HepG2 (cell line): ENCODE results near the gene PSEN2. TPM values are rescaled to one million over a fixed set of nuclear protein-coding genes. Genes with fewer than 3 reads are reported as not detected.

ENCODE experiments used
- ATAC-seq: fragments of 200-7000 bp; cut with Tn5 transposase; 3 replicates; pipeline ENCODE4 v1.9.1; 2020; ENCODE audit warnings: mild to moderate bottlenecking, moderate library complexity
- BruUV-seq: library from RNA; stranded (reverse); fragments of 400-500 nt; replicated peaks from 2 replicates; lab custom pipeline; 2021; lab: Mats Ljungman, UMichigan
- CTCF ChIA-PET: fragments of 300-600 bp; formaldehyde crosslinking; extraction: SDS; loops from one replicate; lab custom pipeline; 2021; ENCODE audit warnings: low total read pairs, inconsistent platforms, low intra/inter-chr PET ratio; lab: Yijun Ruan, JAX
- POLR2A ChIA-PET: fragments of 350-600 bp; sonication (Branson Sonifier 250); formaldehyde crosslinking; loops from one replicate; lab custom pipeline; 2020; ENCODE audit warnings: antibody characterized with exemption, inconsistent platforms; lab: Yijun Ruan, JAX
- DNase-seq: peaks from one replicate; pipeline ENCODE4 v3.0.0-alpha.2; 2015; ENCODE audit warnings: low spot score
- FAIRE-seq: peaks from 3 replicates; lab custom pipeline; 2011; peaks lifted over from hg19 to GRCh38; lab: Jason Lieb, UNC
- H2AFZ ChIP-seq: one replicate; pipeline ENCODE4 v1.6.1; 2011; ENCODE audit warnings: low read length, inconsistent platforms
- H3K27ac ChIP-seq: fragments of 300-600 bp; 3 replicates; pipeline ENCODE4 v1.8.0; 2011; ENCODE audit warnings: mixed run types, mild to moderate bottlenecking, mixed read lengths, low read length, inconsistent platforms; ENCODE audit not compliant: insufficient read depth; ENCODE audit errors: extremely low read length
- H3K27me3 ChIP-seq, 2 experiments: fragments of 200-600 bp in 1 of 2; 2 replicates in 1 of 2; 3 replicates in 1 of 2; pipeline versions ENCODE4 v1.6.0 to v1.8.0; 2011; ENCODE audit warnings: low read length in 2 of 2, mild to moderate bottlenecking in 2 of 2, moderate library complexity in 2 of 2, inconsistent platforms in 1 of 2; ENCODE audit not compliant: insufficient read depth in 2 of 2, control insufficient read depth in 1 of 2
- H3K36me3 ChIP-seq, 2 experiments: fragments of 200-600 bp in 1 of 2; replicated peaks in 1 of 2; 2 replicates in 1 of 2; 3 replicates in 1 of 2; pipeline versions ENCODE4 v1.5.1 to v1.8.0; 2011; ENCODE audit warnings: low read length in 2 of 2, inconsistent platforms in 1 of 2; ENCODE audit not compliant: insufficient read depth in 2 of 2, control insufficient read depth in 1 of 2
- H3K4me1 ChIP-seq: 2 replicates; pipeline ENCODE4 v1.5.1; 2012; ENCODE audit warnings: low read length, inconsistent platforms; ENCODE audit not compliant: insufficient read depth
- H3K4me2 ChIP-seq: 2 replicates; pipeline ENCODE4 v1.6.0; 2011; ENCODE audit warnings: low read depth, low read length, inconsistent platforms
- H3K4me3 ChIP-seq, 3 experiments: fragments of 200-600 bp in 1 of 3; sonication (generic), shearing (Covaris generic) in 1 of 3; replicated peaks in 1 of 3; 2 replicates each; pipeline ENCODE4 v1.5.1; 2011 to 2016; ENCODE audit warnings: low read length in 3 of 3, inconsistent platforms in 2 of 3, low read depth in 2 of 3, mild to moderate bottlenecking in 2 of 3, control low read depth in 1 of 3, mixed read lengths in 1 of 3; ENCODE audit not compliant: insufficient read depth in 1 of 3
- H3K79me2 ChIP-seq: one replicate; pipeline ENCODE4 v1.6.1; 2011; ENCODE audit warnings: low read length, inconsistent platforms; ENCODE audit not compliant: insufficient read depth
- H3K9ac ChIP-seq: 2 replicates; pipeline ENCODE4 v1.6.0; 2011; ENCODE audit warnings: mild to moderate bottlenecking, low read depth, low read length, inconsistent platforms; ENCODE audit not compliant: insufficient read depth
- H3K9me3 ChIP-seq: 2 replicates; pipeline ENCODE4 v1.5.1; 2012; ENCODE audit warnings: mild to moderate bottlenecking, low read length
- H4K20me1 ChIP-seq: 2 replicates; pipeline ENCODE4 v1.6.0; 2011; ENCODE audit warnings: inconsistent platforms, mild to moderate bottlenecking, low read length, moderate library complexity; ENCODE audit not compliant: insufficient read depth
- ATF7 ChIP-seq, 2 experiments: fragments of 450-650 bp in 1 of 2; sonication (generic) in 1 of 2; formaldehyde crosslinking in 1 of 2; IDR thresholded peaks; 2 replicates each; pipeline versions ENCODE4 v1.4.0 to v1.6.1; 2016 to 2020; ENCODE audit warnings: antibody characterized with exemption in 1 of 2, mild to moderate bottlenecking in 1 of 2, missing genetic modification reagents in 1 of 2
- KDM2A ChIP-seq: sonication (generic); formaldehyde crosslinking; IDR thresholded peaks from 2 replicates; pipeline ENCODE4 v1.4.0; 2020; ENCODE audit warnings: low read depth, missing genetic modification reagents, borderline replicate concordance
- MATR3 ChIP-seq: sonication (generic); formaldehyde crosslinking; IDR thresholded peaks from 2 replicates; pipeline ENCODE4 v1.4.0; 2020; ENCODE audit warnings: missing genetic modification reagents
- RBM22 ChIP-seq: fragments of 200-400 bp; formaldehyde crosslinking; optimal IDR thresholded peaks from 2 replicates; pipeline ENCODE3; 2017; ENCODE audit warnings: mild to moderate bottlenecking, low read length, moderate library complexity
- SIX1 ChIP-seq: sonication (generic); formaldehyde crosslinking; IDR thresholded peaks from 2 replicates; pipeline ENCODE4 v1.4.0; 2020; ENCODE audit warnings: missing genetic modification reagents, borderline replicate concordance
- SMC3 ChIP-seq: IDR thresholded peaks from 2 replicates; pipeline ENCODE4 v1.6.1; 2011; ENCODE audit warnings: low read length, improper control_type of control experiment
- ZKSCAN5 ChIP-seq: sonication (generic); formaldehyde crosslinking; IDR thresholded peaks from 2 replicates; pipeline ENCODE4 v1.5.1; 2020; ENCODE audit warnings: mild to moderate bottlenecking, missing genetic modification reagents
- ZNF383 ChIP-seq: sonication (generic); formaldehyde crosslinking; IDR thresholded peaks from 2 replicates; pipeline ENCODE4 v1.4.0; 2020; ENCODE audit warnings: missing genetic modification reagents, mild to moderate bottlenecking, borderline replicate concordance
- ZNF569 ChIP-seq: sonication (generic); formaldehyde crosslinking; IDR thresholded peaks from 2 replicates; pipeline ENCODE4 v1.5.0; 2020; ENCODE audit warnings: mild to moderate bottlenecking, missing genetic modification reagents, moderate library complexity, borderline replicate concordance
- WGBS: methylation state at CpG from one replicate; pipeline ENCODE4 v1.1.6; 2017; ENCODE audit warnings: low lambda C conversion rate; 5-methylcytosine and 5-hydroxymethylcytosine counted together
- in situ Hi-C: cut with HindIII; loops from 2 replicates; pipeline ENCODE4 v1.10.0; 2017; ENCODE audit warnings: low pct_unique_long_range_greater_than_20kb; ENCODE audit not compliant: extremely low pct_ligation_motif_present
- intact Hi-C: fragments of 100-400 bp; cut with micrococcal nuclease; formaldehyde crosslinking; loops from one replicate; pipeline ENCODE4 v1.10.0; 2022; ENCODE audit not compliant: unreplicated experiment
- polyA plus RNA-seq, 8 experiments: library from polyadenylated mRNA; depleted of rRNA in 3 of 8; stranded (reverse) in 7 of 8; unstranded in 1 of 8; fragments of >200 nt; fragmentation: Illumina TruSeq in 4 of 8; extraction: Trizol in 4 of 8; gene quantifications; 2 replicates each; pipeline versions ENCODE4 v1.2.1 to v1.2.3, GENCODE V29; 2011 to 2016; ENCODE audit warnings: low read depth in 4 of 8, missing spikeins in 1 of 8, mixed read lengths in 1 of 8; ENCODE audit not compliant: insufficient read depth in 1 of 8
- total RNA-seq, 5 experiments: library from RNA; depleted of rRNA; stranded (reverse); fragments of >200 nt; fragmentation: Illumina TruSeq; extraction: Trizol; gene quantifications; 2 replicates each; pipeline ENCODE4 v1.2.3, GENCODE V29; 2016; ENCODE audit warnings: low read depth in 1 of 5
- TF ChIP-seq, protein P1 (sequence below): sonication (generic); formaldehyde crosslinking; IDR thresholded peaks from 2 replicates; pipeline ENCODE4 v1.5.0; 2020; ENCODE audit warnings: missing genetic modification reagents
- TF ChIP-seq, protein P2 (sequence below): sonication (generic); formaldehyde crosslinking; IDR thresholded peaks from 2 replicates; pipeline ENCODE4 v1.5.1; 2020; ENCODE audit warnings: mild to moderate bottlenecking, missing genetic modification reagents
- TF ChIP-seq, protein P3 (sequence below), 2 experiments: sonication (generic) in 1 of 2; formaldehyde crosslinking in 1 of 2; IDR thresholded peaks; 2 replicates each; pipeline versions ENCODE4 v1.5.1 to v1.6.1; 2011 to 2020; ENCODE audit warnings: borderline replicate concordance in 1 of 2, low read depth in 1 of 2, low read length in 1 of 2, mild to moderate bottlenecking in 1 of 2, missing genetic modification reagents in 1 of 2, moderate library complexity in 1 of 2
- TF ChIP-seq, protein P4 (sequence below): sonication (generic); formaldehyde crosslinking; IDR thresholded peaks from 2 replicates; pipeline ENCODE4 v1.4.0; 2020; ENCODE audit warnings: missing genetic modification reagents

PSEN2 gene
- total and polyA plus RNA-seq, 2 of the 13 experiments (the other 11 are each of a cell fraction or from before 2014, with no cell fraction given), result 5.9 to 13.1 TPM

DNA sequence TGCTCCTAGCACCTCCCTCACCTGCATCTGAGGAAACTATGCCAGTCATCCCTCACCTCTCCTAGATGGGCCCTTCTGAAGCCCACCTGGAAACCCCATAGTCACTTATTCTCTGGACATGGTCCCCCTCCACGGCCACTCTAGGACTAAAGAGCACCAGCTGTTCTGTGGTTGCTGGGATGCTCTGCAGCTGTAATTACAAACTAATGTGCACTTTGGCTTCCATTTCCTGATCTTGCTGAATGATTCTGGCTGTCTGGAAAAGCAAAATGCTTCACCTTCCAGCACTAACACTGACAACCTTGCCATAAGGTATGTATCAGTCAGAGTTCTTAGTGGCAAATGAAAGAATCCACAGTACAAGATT lies 48.7 kb upstream of the PSEN2 start:
- Histone ChIP-seq H3K36me3 (no peaks in the 10 kb centered on the region), H3K9me3 (no peaks in the 10 kb centered on the region), H3K4me2 (no peak overlapping the region), H3K4me3 (no peak overlapping the region), H3K4me1 (no peaks in the 10 kb centered on the region), H3K79me2 (no peaks in the 10 kb centered on the region), H4K20me1 (0 out of 2 replicates have a peak, but pooled peaks cover 5% of the 10 kb centered on the region), H3K27me3 (peaks cover 2 to 47% of the 10 kb centered on the region in 2 experiments; a peak in 2 of 5 replicates), H2AFZ (no peak overlapping the region), H3K27ac (no peak overlapping the region), H3K9ac (no peak overlapping the region)
- ATAC-seq (no peak), FAIRE-seq (no peak), DNase-seq (no peak)
- ChIA-PET POLR2A (no interaction called here), CTCF (no interaction called here)
- BruUV-seq, result no TSS peak
- WGBS, result 0% methylated on average over 1 of the region's 1 CpG
- in situ Hi-C loops, result no loop called here
- intact Hi-C loops, result no loop called here
- TF ChIP-seq SIX1 (no peak), ZNF383 (CRISPR knock-in tag) (no peak), KDM2A (CRISPR knock-in tag) (no peak), ZKSCAN5 (no peak), ATF7 (IDR thresholded peaks at IDR 0.05) (no peak), ATF7 (CRISPR knock-in tag; IDR thresholded peaks at IDR 0.05) (no peak), MATR3 (CRISPR knock-in tag) (no peak), SMC3 (no peak), ZNF569 (CRISPR knock-in tag) (no peak), RBM22 (no peak)
- TF ChIP-seq, protein P1, sequence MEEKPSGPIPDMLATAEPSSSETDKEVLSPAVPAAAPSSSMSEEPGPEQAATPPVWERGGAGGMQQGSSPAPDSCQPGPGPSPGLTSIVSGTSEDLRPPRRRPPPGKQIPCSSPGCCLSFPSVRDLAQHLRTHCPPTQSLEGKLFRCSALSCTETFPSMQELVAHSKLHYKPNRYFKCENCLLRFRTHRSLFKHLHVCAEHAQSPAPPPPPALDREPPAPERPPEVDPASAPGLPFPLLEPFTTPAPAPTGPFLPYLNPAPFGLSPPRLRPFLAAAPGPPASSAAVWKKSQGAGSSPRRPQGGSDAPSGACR (CRISPR knock-in tag), result no peak
- TF ChIP-seq, protein P2, sequence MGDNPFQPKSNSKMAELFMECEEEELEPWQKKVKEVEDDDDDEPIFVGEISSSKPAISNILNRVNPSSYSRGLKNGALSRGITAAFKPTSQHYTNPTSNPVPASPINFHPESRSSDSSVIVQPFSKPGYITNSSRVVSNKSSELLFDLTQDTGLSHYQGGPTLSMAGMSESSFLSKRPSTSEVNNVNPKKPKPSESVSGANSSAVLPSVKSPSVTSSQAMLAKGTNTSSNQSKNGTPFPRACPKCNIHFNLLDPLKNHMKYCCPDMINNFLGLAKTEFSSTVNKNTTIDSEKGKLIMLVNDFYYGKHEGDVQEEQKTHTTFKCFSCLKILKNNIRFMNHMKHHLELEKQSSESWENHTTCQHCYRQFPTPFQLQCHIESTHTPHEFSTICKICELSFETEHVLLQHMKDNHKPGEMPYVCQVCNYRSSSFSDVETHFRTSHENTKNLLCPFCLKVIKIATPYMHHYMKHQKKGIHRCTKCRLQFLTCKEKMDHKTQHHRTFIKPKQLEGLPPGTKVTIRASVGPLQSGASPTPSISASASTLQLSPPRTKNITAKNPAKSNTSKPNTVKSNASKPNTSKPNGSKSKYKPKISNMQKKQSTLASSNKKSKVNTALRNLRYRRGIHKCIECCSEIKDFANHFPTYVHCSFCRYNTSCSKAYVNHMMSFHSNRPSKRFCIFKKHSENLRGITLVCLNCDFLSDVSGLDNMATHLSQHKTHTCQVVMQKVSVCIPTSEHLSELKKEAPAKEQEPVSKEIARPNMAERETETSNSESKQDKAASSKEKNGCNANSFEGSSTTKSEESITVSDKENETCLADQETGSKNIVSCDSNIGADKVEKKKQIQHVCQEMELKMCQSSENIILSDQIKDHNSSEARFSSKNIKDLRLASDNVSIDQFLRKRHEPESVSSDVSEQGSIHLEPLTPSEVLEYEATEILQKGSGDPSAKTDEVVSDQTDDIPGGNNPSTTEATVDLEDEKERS (CRISPR knock-in tag), result no peak
- TF ChIP-seq, protein P3, sequence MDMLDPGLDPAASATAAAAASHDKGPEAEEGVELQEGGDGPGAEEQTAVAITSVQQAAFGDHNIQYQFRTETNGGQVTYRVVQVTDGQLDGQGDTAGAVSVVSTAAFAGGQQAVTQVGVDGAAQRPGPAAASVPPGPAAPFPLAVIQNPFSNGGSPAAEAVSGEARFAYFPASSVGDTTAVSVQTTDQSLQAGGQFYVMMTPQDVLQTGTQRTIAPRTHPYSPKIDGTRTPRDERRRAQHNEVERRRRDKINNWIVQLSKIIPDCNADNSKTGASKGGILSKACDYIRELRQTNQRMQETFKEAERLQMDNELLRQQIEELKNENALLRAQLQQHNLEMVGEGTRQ (IDR thresholded peaks at IDR 0.05; ENCODE audit: low read depth, low read length), result no peak
- TF ChIP-seq, protein P3 (CRISPR knock-in tag; IDR thresholded peaks at IDR 0.05; ENCODE audit: borderline replicate concordance), result no peak
- TF ChIP-seq, protein P4, sequence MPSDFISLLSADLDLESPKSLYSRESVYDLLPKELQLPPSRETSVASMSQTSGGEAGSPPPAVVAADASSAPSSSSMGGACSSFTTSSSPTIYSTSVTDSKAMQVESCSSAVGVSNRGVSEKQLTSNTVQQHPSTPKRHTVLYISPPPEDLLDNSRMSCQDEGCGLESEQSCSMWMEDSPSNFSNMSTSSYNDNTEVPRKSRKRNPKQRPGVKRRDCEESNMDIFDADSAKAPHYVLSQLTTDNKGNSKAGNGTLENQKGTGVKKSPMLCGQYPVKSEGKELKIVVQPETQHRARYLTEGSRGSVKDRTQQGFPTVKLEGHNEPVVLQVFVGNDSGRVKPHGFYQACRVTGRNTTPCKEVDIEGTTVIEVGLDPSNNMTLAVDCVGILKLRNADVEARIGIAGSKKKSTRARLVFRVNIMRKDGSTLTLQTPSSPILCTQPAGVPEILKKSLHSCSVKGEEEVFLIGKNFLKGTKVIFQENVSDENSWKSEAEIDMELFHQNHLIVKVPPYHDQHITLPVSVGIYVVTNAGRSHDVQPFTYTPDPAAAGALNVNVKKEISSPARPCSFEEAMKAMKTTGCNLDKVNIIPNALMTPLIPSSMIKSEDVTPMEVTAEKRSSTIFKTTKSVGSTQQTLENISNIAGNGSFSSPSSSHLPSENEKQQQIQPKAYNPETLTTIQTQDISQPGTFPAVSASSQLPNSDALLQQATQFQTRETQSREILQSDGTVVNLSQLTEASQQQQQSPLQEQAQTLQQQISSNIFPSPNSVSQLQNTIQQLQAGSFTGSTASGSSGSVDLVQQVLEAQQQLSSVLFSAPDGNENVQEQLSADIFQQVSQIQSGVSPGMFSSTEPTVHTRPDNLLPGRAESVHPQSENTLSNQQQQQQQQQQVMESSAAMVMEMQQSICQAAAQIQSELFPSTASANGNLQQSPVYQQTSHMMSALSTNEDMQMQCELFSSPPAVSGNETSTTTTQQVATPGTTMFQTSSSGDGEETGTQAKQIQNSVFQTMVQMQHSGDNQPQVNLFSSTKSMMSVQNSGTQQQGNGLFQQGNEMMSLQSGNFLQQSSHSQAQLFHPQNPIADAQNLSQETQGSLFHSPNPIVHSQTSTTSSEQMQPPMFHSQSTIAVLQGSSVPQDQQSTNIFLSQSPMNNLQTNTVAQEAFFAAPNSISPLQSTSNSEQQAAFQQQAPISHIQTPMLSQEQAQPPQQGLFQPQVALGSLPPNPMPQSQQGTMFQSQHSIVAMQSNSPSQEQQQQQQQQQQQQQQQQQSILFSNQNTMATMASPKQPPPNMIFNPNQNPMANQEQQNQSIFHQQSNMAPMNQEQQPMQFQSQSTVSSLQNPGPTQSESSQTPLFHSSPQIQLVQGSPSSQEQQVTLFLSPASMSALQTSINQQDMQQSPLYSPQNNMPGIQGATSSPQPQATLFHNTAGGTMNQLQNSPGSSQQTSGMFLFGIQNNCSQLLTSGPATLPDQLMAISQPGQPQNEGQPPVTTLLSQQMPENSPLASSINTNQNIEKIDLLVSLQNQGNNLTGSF (CRISPR knock-in tag), result no peak
